NCI-H1694 treated with DMSO at 0.1 percent for 48 hours (cell line): Measurements from ENCODE around the gene EDIL3.
"Not testable (repeated sequence)": the region's sequence is repeated elsewhere in the genome, so short reads cannot be mapped to it uniquely, and the experiment has no call there.

Experiments used
- DNase-seq: peaks from one replicate; lab custom pipeline; 2025; lab: John Stamatoyannopoulos, UW

The EDIL3 gene

DNA sequence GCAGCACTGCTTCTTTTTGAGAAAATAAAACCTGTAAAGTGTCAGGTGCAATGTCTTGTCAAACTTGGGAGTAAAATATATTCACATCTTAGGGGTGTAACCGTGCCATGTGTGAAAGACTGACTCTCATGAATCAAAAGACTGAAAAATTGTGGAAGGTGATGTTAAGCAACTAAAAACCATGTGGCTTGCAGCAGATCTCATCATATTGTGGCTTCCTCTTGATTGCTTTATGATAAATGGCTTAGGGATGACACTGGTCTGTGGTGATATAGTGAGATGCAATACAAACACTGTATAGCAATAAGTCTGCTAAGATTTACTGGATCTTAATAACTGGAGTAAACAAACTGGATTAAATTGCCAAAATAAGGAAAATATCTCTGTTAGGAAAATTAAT lies 321.6 kb downstream of the EDIL3 start:
- no peak for DNase-seq

DNA sequence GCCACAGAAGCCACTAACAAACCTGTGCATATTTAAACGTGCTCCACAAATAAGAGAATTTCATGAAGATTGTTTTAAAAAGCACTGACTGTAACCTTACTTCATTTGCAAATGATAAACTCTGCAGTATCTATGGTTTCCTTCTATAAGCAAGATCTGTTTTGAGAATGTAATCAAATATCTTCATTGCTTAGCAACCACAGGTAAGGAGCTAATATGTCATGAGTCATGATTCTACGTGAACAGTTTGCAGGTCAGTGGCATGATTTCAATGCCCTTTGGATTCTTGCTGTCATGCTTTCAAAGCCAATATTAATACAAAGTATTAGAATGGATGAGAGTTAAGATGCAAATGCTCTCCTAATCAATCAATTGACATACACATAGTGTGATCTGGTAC lies 325.0 kb downstream of the EDIL3 start:
- DNase-seq, result no peak

GRCh38 chr5:84058561-84058960 lies 326.1 kb downstream of the EDIL3 start:
- DNase-seq, result no peak

- DNase-seq, result no peak
Measured at GRCh38 chr5:84057211-84057610, 327.5 kb downstream of the EDIL3 start.

GRCh38 chr5:84045964-84046363 lies 338.7 kb downstream of the EDIL3 start:
- no peak for DNase-seq

DNA sequence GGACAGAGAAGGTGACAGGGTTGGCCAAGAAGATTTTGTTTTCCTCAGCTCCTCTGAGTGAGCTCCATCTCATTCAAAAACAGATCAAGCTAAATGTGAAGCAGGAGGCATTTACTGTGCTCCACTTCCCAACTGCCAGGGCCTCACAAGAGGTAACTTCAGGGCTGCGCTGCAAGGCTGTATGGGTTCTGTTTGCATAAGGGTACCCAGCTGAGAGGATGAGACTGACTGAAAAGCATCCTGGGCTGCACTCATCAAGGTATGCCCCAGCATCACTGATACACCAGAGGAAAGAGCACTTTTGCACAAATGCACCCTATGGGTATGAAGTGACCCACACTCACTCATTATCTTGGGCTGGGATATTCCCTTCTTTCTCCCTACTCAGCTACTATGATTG lies 347.8 kb downstream of the EDIL3 start:
- DNase-seq, result no peak

DNA sequence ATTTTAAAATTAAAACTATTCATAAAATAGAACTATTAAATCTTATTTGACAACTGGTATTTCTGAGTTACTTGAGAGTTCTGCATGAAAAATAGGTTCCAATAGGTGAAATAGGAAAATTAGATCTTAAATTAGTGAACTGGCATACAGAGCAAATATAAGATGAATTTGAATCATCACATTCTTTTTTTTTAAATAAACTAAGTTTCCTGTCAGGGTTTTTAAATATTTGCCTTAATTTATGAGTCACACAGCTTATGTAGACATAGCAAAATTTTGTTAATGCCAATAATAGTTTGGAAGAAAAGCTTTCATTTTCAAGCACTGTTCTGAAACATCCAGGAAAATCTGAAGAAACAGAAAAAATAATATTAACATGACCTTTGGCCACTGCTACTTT lies 352.4 kb downstream of the EDIL3 start:
- DNase-seq, result no peak

GRCh38 chr5:84028093-84028492 lies 356.6 kb downstream of the EDIL3 start:
- no peak for DNase-seq

- not testable (repeated sequence) for DNase-seq
Measured at GRCh38 chr5:84018521-84018920, 366.2 kb downstream of the EDIL3 start.

GRCh38 chr5:84017523-84018172 lies 367.0 kb downstream of the EDIL3 start:
- no peak for DNase-seq

DNA sequence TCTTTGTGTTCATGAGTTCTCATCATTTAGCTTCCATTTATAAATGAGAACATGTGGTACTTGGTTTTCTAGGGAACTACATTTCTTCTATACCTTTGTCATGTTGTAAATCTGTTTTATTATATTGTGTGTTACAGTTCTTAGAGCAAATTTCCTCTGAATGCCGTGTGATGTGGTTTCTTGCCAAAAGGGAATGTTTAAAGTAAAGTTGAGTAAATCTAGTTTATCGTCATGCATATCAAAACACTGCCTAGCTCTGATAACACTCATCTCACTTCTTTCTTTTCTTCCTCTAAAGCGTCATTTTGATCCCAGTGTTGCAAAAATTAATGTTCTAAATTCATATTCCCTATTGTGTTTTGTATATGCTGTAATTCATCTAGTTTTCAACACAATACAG lies 368.6 kb downstream of the EDIL3 start:
- DNase-seq, result no peak

- no peak for DNase-seq
Measured at GRCh38 chr5:84014966-84015365, 369.7 kb downstream of the EDIL3 start.

GRCh38 chr5:83993803-83994202 lies 390.9 kb downstream of the EDIL3 start:
- DNase-seq, result no peak

DNA sequence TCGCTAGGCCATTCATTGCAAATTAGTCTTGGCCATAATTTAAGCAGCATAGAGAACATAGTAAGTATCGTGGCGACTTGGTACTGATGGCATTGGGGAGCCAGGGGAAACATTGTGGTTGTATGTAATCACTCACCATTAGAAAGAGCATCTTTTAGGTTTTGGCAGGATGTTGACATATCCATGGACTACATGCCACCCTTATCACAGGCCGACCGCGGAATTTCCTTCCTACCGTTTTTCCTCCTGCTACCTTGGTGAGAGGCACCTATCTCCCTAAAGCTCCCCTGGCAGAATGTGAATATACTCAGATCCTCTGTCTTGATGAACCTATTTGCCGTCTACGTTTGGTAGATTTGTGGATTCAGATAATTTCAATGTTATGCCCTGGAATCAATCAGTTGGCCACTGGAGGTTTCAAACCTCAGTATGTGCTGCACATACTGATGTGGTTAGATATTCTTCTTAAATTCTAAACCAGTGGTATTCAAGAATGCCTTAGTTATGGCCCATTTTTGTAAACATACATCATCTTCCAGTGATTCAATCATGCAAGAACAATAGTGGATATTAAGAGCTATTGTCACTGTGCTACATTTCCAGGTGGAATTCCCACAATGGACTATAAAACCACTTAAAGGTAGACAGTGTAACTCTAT lies 393.0 kb downstream of the EDIL3 start:
- no peak for DNase-seq

GRCh38 chr5:83988293-83988685 lies 396.4 kb downstream of the EDIL3 start:
- no peak for DNase-seq

DNA sequence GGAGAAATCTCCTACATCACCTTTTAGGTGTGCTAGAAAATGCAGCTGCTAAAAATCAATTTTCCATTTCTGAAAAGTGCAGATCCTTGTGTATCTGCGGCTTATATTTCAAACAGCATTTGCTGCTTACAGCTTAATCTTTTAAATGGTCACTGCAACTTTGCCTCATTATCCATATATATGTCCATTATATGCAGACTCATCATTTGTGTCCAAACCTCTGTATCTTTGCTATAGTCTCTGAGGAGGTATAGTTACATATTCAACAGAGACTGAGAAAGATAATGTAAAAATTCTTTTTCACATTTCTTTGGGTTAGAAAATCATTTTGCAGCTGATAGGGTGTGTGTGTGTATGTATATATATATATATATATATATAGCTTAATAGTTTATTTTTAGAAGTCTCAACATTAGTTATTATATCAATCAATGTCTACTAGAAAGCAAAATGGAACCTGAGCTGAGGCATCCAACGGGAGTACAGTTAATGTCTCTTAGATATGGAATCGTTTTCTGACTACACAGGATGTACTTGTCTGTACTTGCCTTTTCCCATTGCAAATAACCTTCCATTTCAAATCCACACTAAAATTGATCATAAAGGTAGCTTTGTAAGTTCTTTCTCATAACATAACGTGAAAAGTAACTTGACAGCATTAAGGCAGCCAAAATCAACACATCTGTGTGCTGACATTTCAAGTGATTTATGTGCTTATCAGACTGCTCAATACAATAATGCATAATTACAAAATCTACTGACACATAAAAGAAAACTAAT lies 397.0 kb downstream of the EDIL3 start:
- no peak for DNase-seq

GRCh38 chr5:83983852-83984251 lies 400.8 kb downstream of the EDIL3 start:
- no peak for DNase-seq

DNA sequence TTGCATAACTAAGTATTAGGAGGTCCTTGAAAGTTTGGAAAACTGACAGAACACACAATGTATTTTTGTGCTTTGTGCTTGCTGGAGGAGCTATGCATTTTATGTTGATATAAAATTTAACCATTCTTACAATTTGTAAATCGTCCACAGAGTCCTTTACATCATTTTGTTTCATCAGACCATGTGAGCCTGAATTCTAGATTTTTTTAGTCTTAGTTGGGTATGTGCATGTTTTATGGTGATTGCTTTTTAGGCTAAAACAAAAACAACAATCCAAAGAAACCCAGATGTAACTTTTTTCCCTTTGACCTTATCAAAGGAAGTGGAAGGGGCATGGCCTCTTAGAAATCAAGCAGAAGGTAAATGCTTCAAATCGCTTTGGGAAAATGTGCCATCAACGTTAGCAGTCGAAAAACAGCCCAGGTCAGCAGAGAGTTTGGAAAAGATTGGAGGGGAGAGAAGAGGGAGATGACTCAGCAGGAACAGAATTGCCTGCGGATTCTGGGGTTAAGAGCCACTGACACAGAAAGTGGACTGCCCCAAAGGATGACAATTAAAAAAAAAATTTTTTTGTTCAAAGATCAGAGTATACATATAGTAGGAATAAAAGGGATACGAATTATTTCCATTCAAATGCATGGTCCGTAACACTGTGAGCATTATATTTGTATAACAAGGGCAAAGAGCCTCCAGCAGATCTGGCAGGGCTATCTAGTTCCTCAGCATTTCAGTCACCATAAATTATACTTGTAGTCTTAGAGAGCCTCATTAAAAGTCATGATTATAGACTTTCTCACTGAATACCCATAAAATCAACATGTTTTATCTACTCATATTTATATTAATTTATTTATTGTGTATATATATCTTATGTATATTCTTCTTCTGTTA lies 410.5 kb downstream of the EDIL3 start:
- DNase-seq, result no peak

DNA sequence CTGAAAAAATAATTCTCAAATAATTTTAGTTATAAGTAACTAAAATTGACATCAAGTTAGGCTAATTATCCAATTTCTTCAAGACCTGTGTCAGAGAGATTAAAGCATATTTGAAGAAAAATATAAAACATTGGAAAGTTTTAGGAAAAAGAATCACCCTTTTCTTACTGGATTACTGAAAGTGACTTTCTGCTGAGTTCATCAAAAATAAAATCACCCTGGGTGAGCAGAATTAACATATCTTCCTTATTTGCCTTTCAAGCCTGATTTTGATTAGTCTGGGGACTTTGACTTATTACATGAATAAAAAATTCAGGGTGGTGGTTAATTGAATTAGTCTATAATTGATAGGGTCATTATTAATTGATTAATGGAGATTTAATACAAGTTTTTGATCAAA lies 411.8 kb downstream of the EDIL3 start:
- DNase-seq, result no peak

DNA sequence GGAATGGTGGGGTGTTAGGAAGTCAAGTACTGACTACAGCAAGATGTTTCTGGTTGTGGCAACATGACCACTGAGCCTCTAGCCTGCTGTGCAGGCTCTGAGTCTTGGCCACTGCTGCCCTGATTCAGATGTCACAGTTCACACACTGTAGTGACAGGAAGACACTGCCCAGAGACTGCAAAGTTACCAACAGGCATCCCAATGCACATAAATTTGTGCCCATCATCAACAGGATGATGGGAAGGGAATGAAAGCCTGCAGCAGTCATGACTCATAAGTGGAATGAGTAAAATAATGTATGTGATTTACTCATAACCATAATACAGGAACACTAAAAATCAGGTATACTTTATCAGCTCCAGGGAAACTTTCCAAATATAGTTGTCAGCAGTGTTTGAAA lies 412.4 kb downstream of the EDIL3 start:
- DNase-seq, result no peak

- no peak for DNase-seq
Measured at GRCh38 chr5:83967417-83967816, 417.3 kb downstream of the EDIL3 start.

DNA sequence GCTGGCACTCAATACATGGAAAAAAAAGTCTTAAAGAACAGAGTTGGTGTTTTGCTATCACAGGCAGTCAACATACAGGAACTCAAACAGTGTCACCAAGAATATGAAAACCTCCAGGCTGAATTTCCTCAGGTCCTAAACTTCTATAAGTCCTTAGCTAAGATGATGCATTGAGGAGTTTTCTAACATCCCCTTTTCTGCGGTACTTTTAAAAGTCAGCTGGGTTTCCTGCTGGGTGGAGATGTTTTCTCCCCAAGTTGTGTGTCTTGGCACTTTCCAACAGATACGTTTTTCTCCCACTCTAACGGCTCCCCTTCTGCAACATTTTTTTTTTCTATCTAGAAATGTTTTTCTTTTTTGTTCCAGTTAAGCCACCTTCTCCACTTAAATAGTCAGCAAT lies 419.2 kb downstream of the EDIL3 start:
- DNase-seq, result no peak
